T-helper 2 cell treated with Interferon-gamma antibody and Interleukin-4, amounts not matched to agents 100 ng/mL and 5 ng/mL, for 36 hours (primary cell): Measurements from ENCODE around the gene LDB3. TPM values are rescaled to one million over a fixed set of nuclear protein-coding genes. Genes with fewer than 3 reads are reported as not detected.

Source experiments
- intact Hi-C: fragments of 100-400 bp; cut with micrococcal nuclease; formaldehyde crosslinking; loops from one replicate; pipeline ENCODE4 v1.15.1; 2023
- total RNA-seq: library from RNA; stranded (reverse); gene quantifications from 2 replicates; pipeline ENCODE4 v1.2.3, GENCODE V29; 2022

LDB3 gene
- total RNA-seq, 1 donor from 2014 or later = 0.05 TPM

DNA sequence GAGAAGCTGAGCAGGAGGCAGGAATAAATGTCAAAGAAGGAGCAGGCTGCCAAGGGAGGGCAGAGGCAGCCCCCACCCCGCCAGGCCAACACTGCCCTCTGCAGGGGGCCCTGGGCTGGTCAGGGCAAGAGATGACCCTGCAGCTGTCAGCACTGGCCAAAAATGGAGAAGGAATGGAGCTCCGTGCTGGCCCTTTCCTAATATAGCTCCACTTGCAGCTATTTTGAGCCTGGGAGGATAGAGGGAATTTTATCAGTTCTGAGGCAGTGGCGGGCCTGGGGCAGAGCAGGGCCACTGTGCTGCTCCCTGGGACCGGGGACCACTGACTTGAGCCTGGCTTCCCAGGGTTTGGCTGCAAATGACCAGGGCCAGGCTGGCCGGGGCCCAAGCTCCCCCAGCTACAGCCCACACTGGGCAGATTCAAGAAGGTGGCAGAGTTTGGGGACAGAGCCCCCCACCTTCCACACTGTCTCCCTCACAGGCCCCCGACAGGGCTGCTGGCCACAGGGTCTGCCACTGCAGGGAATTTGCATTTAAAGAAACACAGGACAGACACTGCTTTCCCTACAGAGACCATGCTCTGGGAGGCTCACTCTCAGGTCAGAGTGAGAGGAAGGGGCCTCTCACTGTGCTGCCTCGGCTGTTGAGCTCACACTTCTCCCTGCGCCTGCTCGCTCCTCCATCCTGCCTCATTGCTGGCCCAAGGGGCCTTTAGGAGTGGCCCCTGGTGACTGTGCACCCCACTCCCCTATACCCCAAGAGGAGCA, 16.2 kb downstream of the LDB3 start:
- intact Hi-C loops = no loop called here

GRCh38 chr10:86685416-86685815, 17.1 kb downstream of the LDB3 start:
- intact Hi-C loops = no loop called here

DNA sequence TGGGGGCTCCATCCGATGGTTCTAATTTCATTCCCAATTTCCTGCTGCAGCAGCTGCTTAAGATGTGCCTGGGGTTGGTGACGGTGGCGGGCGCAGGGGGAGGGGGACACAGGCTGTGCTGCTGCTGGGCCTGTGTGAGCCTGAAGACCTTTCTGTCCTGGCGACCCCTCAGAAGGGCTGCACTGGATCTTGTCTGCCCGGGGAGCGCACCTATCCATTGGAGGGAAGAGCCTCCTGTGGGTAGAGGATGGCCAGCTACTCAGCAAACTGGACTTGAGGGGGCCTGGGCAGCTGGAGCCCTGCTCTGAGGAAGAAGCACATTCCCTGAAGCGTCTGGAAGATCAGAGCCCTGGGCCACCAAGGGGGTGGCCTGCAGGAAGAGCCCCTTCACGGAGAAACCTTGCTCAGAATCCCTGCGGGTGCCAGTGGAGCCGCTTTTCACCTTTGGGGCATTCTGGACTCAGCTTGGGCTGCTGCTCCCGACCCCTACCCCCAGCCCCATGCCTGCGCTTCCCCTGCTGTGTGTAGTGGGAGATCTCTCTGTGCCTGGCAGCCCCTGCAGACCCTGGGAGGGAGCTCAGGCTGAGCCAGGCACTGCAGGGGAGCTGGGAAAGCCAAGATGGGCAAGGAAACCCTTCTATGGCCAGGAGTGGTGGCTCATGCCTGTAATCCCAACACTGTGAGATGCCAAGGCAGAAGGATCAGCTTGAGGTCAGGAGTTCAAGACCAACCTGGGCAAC, 17.8 kb downstream of the LDB3 start:
- intact Hi-C loops = no loop called here

DNA sequence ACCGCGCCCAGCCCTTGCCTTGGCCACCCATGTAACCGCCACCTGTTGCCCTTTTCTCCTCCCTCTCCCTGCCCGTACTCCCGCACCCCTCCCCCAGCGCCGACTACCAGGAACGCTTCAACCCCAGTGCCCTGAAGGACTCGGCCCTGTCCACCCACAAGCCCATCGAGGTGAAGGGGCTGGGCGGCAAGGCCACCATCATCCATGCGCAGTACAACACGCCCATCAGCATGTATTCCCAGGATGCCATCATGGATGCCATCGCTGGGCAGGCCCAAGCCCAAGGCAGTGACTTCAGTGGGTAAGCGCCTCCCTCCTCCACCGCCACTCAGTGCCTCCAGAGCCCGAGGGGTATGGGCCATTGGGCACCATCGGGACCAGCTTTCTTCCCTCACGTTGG, 18.7 kb downstream of the LDB3 start:
- intact Hi-C loops = no loop called here

GRCh38 chr10:86687750-86688149, 19.4 kb downstream of the LDB3 start:
- intact Hi-C loops = loop anchor here (1.0 kb wide), 1 partner anchor 212 kb away; no protein-coding TSS in a partner anchor

DNA sequence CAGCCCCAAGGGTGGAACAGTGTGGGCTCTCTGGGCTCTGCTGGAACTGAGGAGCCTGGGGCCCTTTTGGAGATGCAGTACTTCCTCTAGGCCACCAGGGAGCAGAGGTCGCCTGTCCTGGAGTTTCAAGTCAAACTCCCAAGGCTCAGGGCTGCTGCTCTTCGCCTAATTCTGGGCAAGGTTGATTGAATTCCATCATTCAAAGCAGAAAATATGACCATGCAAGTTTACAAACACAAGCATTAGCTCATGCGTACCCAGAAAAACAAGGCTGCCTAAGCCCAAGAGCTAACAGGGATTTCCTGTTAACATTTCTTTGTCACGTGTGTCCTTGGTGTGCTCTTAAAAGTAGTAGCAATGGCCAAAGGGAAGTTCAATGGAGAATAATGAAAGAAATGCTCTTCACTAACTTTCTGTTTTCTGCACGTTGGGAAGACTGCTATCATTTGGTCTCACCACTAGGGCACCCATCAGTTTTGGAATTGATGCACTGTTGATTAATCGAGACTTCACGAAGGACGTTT, 20.1 kb downstream of the LDB3 start:
- intact Hi-C loops = loop anchor here (1.0 kb wide), 1 partner anchor 211 kb away; no protein-coding TSS in a partner anchor

GRCh38 chr10:86689146-86689545, 20.8 kb downstream of the LDB3 start:
- intact Hi-C loops = no loop called here

DNA sequence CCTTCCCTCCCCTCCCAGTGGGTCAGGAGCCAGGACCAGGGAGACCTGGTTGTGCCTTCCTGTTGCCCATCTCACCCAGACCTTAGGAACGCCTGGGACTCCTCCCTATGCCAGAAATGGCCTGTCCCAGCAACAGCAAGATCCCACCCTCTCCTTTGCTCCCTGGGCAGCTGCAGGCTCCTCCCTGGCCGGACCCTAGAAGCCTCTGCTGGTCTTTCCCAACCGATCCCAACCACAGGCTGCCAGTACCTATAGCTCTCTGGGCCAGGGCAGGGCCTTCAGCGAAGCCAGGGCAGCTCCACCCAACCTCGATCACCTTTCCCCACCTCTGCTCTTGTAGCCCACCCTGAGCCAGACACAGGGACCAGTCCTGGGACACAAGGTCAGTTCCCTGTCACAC, 21.9 kb downstream of the LDB3 start:
- intact Hi-C loops = no loop called here

- intact Hi-C loops = no loop called here
Measured at GRCh38 chr10:86690657-86691084, 22.4 kb downstream of the LDB3 start.

- intact Hi-C loops = no loop called here
Measured at GRCh38 chr10:86691333-86692022, 23.2 kb downstream of the LDB3 start.

DNA sequence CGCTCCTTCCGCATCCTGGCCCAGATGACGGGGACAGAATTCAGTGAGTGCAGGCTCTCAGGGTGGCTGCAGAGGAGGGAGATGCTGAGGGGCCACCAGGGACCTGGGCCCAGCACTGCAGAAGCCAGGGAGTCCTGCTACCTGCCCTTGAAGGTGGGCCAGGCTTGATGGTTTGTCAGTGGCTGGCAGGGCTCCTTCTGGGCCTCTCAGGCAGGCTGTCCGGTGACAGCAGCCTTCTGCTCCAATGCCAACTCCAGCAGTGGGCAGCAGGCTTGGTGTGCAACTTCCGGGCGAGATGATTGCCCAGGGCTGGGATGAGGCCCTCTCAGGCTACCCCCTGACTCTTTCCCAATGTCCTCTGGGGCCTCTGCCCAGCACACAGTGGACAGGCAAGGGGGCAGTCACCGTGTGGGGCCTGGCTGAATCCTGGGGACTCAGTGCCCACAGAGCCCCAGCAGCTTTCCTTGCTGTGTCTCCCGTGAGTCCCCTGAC, 23.8 kb downstream of the LDB3 start:
- intact Hi-C loops = no loop called here

DNA sequence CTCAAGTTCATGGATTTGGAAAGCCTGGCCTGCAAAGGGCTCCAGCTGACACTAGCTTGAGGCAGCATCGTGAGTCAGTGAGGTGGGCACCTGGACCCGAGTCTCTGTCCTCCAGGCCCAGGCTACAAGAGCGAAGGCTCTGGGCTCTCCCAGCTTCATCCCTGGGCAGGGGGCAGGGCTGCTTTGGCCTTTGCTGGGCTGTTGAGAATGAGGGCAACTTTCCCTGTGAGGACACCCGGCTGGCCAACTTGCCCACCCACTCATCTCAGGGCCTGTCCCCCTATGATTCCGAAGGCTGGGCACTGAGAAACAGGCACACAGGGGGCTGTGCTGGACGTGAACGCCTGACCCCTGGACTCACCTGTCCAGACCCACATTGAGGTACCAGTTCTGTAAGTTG, 24.4 kb downstream of the LDB3 start:
- intact Hi-C loops = no loop called here

DNA sequence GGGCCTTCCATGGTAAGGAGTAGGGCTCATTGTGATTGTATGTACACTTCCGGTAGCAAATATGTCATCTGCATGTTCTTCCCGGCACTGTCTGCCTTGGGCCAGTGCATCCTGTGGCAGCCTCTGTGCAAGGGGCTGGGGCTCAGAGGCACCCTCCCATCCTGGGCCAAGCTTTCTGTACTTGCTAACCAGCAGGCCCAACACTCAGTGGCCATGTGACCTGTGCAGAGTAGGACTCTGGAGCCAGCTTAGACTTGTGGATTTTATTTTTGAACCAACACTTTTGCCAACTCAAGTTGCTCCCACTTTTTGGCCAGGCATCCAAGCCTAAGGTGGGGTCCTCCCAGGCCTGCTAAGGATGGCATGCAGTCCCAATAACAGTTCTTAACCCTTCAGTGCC, 25.0 kb downstream of the LDB3 start:
- intact Hi-C loops = no loop called here

- intact Hi-C loops = no loop called here
Measured at GRCh38 chr10:86693721-86694369, 25.5 kb downstream of the LDB3 start.

- intact Hi-C loops = no loop called here
Measured at GRCh38 chr10:86698207-86698940, 30.1 kb downstream of the LDB3 start.

GRCh38 chr10:86699125-86699524, 30.8 kb downstream of the LDB3 start:
- intact Hi-C loops = no loop called here

GRCh38 chr10:86699541-86699940, 31.2 kb downstream of the LDB3 start:
- intact Hi-C loops = no loop called here

DNA sequence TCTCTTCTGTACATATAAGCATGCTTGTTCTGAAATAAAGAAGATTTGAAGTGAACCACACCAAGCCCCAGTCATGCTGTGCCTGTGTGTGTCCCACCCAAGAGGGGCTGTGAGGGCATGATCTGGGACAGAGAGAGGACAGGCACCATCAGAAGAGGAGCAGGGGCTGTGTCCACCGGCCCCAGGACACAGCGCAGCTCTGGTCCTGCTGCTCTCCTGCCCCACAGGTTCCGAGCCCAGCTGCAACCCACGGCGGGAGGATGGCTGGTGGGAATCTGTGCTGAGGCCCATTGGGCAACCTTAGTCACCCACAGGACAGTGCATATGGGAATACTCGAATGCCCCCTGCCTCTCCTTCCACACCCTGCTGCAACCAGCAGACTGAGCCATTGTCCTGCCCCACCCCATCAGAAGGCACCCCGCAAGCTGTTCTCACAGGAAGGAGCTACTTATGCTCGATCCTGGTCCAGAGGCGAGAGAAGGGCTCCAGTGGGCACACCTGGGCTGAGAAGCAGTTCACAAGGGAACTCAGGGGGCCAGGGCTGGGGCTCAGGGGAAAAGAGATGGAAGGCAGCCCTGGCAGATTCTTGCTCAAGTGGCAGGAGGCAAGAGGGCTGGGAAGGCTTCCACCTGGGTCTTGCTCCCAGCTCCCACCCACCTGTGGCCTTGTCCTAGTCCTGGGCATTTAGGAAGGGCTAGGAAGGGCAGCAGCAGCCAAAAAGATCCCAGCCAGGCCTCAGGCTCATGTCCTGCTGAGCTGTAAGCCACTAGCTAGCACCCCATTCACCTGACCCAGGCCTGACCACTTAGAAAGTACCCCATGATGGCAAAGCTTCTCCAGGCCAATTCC, 31.9 kb downstream of the LDB3 start:
- intact Hi-C loops = no loop called here

DNA sequence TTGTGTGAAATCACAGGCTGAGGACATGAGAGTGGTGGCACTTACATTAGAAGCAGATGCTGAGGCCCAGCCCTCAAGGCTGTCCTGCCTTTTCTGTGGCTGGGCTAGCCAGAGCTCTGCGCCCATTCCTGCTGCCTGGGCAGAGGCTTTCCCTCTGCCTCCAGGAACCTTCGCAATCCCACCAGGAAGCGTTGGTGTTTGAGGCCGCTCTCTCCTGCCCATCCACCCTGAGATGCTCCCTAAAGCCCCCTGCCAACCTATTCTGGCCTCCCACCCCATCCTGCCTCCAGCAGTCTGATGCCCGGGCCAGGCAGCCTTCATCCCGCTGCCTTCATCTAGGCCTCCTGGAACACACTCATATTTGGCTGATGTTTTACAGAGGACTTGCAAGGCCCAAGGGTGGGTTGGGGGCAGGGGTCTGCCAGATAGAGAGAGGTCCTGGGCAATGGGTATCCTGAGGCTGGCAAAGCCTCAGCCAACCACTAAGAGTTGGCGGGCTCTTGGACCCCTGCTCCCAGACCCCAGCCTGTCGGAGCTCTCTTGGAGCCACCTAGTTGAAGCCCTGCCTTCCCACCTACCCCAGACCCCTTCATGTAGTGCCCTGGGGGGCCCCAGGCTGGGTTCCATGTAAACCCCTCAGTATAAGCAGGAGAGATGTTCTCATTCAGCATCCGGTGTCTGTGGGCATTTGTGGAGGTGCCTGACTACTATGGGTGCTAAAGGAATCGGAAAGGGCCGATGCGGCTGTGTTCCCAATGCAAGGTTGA, 32.7 kb downstream of the LDB3 start:
- intact Hi-C loops = no loop called here
